Activated CD4-positive, alpha-beta T cell treated with anti-CD3 and anti-CD28 coated beads, Interleukin-2, amount 50 U/mL, for 24 hours (primary cell): ENCODE measurements around the gene RPL37A.

Experiments used
- DNase-seq, 2 donors: peaks; one replicate each; pipeline ENCODE4 v3.0.0-alpha.2; 2020; ENCODE audit warnings: low read depth in 1 of 2, low spot score in 1 of 2

Gene RPL37A

GRCh38 chr2:216486708-216487107 lies 11.9 kb upstream of the RPL37A start:
- DNase-seq = no peak

DNA sequence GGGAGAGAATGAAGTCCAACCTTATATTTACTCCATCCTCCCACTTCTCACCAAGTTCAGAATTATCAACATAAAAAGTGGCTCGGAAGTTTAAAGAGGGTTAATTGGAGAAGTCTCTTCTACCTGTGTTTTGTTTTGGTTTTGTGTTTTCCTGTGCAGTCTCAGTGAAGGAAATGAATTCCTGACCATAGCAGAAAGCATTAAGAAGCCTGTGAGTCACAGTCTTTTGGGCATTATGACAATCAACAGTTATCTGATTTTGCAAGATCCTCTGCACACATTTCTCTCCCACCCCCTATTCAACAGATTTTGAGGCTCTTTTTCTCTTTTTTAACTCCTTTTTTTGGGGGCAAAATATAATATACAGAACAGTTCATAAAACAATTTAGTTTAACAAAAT lies 8.6 kb upstream of the RPL37A start:
- no peak for DNase-seq

GRCh38 chr2:216491793-216492596 lies 6.6 kb upstream of the RPL37A start:
- DNase-seq = no peak

DNA sequence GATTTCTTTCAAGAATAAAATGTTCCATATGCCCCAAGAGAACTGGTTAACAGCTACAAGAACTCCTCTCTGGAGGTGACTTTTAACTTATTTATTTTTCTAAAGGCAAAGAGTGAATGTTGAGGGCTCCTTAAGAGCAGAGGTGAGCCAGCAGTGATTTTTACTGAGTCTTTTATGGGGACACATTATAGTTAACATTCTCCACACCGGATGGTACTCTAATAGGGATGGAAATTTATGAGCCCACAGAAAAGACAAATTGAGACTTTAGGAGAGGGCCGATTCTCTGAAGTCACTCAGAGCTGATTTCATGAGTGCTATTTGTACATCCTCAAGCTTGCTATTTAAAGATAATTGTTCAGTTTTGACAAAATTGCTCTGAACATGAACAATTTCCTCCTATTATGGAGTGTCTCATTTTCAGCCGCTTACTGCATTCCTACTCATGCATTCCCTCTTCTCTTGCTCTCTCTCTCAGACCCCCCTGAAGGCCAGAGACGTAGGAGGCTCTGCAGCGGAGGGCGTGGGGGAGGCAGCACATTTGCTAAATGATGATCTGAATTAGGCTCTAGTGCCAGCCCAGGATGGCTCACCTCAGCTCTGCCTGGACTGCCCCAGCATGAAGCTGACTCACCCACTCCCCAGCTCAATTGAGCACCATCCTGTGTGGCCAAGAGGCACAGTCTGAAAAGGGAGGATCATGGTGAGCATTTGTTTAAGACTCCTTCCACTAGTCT lies 5.9 kb upstream of the RPL37A start:
- no peak for DNase-seq

GRCh38 chr2:216493334-216493685 lies 5.3 kb upstream of the RPL37A start:
- no peak for DNase-seq

DNA sequence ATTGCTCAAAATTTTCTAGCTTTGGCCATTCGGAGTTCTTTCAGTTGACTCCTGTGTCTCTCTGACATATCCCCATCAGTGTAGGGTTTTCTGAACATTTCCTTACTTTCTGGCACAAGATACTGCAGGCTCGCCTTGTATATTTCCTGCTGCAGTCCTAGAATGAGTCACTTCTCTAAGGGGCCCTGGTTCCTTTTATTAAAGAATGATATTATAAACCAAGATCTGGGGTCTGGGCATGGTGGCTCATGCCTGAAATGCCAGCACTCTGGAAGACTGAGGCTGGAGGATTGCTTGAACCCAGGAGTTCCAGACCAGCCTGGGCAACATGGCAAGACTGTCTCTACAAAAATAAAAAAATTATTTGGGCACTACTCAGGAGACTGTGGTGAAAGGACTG lies 3.0 kb upstream of the RPL37A start:
- no peak for DNase-seq

GRCh38 chr2:216497382-216498069 lies 1.1 kb upstream of the RPL37A start:
- DNase-seq = no peak

DNA sequence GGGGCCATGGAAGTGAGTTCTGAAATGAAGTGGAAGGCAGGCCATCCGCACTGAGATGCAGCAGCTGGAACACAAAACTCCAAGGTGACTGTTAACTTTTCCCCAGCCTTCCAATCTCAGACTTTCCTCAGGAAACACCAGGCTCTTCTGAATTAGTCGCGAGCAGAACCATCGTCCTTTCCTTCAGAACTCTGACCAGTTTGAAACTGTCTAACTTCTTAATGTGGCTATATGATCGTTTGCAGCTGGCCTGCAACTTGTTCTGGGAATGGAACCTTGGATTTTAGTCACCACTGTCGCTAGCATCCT lies 620 bp upstream of the RPL37A start:
- no peak for DNase-seq

GRCh38 chr2:216499641-216500218 lies 1.1 kb downstream of the RPL37A start:
- DNase-seq = no peak

- no peak for DNase-seq
Observed at GRCh38 chr2:216500572-216500971, 1.9 kb downstream of the RPL37A start.

DNA sequence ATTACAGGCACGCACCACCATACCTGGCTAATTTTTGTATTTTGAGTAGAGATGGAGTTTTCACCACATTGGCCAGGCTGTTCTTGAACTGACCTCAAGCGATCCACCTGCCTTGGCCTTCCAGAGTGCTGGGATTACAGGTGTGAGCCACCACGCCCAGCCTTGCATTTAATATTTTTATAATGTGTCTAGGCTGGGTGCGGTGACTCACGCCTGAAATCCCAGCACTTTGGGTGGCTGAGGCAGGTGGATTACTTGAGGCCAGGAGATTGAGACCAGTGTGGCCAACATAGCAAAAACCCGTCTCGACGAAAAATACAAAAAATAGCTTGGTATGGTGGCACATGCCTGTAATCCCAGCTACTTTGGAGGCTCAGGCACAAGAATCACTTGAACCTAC lies 3.2 kb downstream of the RPL37A start:
- DNase-seq = no peak

- DNase-seq = no peak
Observed at GRCh38 chr2:216502381-216503158, 3.9 kb downstream of the RPL37A start.

DNA sequence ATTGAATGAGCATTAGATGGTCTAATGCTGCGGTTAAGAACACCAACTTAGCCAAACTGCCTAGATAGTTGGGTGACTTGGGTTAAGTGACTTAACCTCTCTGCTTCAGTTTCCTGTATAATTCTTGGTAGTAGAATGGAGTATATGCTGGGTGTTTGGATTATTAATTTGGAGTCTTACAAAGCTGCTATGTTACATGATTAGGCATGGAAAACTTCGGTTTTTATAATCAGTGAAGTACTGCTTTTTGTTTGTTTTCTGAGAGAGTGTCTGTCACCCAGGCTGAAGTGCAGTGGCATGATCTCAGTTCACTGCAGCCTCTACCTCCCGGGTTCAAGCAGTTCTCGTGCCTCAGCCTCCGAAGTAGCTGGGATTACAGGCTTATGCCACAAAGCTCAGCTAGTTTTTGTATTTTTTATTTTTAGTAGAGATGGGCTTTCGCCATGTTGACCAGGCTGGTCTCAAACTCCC lies 4.5 kb downstream of the RPL37A start:
- DNase-seq = no peak

GRCh38 chr2:216503697-216504375 lies 5.2 kb downstream of the RPL37A start:
- no peak for DNase-seq

DNA sequence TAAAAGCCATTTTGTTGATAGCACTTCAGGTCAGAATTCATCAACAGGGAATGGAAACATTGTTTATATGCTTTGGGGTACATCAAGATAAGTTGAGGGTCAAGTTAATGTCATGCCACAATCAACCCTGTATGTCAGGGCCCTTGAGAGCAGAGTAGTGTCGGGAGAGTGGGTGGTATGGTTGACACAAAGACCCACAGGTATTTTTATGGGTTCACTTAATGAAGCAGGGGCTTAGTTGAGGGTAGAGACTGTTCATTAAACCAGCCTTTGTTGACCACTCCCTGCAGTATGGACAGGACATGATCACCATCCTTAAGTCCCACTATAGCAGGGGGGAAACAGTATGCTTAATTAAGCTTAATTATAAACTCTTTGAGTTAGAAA lies 5.7 kb downstream of the RPL37A start:
- DNase-seq = no peak

DNA sequence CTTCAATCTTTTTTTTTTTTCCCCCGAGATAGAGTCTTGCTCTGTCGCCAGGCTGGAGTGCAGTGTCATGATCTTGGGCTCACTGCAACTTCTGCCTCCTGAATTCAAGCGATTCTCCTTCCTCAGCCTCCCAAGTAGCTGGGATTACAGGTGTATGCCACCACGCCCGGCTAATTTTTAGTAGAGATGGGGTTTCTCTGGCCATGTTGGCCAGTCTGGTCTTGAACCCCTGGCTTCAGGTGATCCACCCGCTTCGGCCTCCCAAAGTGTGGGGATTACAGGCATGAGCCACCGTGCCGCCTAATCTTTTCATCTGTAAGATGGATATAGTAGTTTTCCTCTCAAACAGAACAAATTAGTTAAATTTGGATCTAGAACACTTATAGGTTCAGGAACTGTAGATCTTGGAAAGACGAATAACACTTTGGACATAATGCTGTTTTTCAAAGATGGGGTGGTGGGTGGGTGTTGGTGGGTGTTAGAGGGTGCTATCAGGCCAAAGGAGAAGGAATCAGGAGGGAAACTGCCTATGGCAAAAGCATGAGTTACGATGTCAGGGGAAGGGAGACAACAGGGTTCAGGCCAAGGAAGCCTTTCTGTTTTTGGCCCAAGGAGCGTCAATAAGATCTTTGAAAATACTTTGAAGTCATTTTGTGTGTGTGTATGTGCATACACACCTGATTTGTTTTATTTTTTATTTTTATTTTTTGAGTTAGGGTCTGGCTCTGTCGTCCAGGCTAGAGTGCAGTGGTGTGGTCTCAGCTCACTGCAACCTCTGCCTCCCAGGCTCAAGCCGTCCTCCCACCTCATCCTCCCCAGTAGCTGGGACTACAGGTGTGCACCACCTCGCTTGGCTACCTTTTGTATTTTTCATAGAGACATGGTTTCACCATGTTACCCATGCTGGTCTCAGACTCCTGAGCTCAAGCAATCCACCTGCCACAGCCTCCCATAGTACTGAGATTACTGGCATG lies 6.8 kb downstream of the RPL37A start:
- no peak for DNase-seq

GRCh38 chr2:216507220-216508160 lies 8.8 kb downstream of the RPL37A start:
- no peak for DNase-seq

DNA sequence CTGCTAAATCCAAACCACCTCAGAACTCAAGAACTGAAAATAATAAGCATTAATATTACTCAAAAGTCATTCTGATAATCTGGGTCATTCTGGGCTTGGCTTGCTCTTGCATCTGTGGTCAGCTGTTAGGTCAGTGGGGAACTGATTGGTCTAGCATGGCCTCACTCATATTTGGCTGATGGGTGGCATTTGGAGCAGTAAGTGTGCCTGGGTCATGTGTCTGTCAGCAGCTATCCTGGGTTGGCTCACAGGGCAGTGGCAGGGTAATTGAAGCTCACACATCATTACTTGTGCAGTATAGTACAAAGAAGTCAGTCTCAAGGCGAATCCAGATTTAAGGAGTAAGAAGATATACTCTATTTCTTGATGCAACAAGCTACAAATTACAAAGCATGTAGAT lies 9.6 kb downstream of the RPL37A start:
- no peak for DNase-seq
